ENCODE measurements around the gene PRXL2A.
A peak's percentile ranks its signal among the peaks of the same experiment; 100 is the strongest.

PRXL2A gene

DNA sequence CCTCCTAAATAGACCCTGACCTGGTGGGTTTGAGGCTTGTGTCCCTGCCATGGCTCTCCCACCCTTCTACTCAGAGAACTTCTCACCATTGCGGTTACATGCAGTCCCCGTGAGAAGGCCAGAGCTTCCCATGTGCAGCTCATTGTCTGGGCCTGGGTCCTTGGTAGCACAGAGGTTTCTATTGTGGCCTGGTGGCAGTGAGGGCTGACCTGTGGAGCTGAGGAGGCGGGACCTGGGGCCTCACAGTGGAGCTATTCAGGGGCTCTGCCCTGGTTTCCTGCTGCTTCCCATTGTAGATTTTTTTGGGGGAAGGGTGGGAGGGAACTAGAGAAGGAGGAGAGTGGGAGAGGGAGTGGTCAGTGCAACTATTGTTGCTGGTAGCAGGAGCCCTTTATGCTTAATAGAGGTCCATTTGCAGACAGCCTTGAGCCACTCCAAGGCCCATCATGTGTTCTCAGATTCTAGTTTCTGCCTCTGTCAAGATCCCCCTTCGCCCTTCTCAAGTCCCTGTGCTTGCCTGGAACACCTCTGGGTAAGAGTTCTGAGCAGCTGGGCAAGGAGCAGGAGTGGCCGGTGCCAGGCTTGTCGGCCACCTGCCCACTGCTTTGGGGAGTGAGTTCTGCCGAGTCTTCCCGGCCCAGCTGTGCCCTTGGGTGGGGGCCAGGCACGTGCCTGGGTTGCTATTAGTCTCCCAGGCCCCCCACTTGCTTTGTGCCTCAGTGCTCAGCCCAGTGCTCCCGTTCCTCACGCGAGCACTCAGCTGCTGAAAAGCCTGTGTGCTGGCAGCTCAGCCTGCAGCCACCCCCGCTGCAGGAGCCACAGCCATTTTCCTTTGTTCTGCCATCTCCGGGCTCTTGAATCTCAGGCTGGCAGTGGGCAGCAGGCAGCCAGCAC lies 56.5 kb downstream of the PRXL2A start:
- DNase-seq (ENCODE audit: insufficient read length, low spot score) (no peak), FAIRE-seq (no peak)
- TF ChIP-seq POLR2A (IDR thresholded peaks at IDR 0.05; ENCODE audit: low read depth, low read length), result no peak

DNA sequence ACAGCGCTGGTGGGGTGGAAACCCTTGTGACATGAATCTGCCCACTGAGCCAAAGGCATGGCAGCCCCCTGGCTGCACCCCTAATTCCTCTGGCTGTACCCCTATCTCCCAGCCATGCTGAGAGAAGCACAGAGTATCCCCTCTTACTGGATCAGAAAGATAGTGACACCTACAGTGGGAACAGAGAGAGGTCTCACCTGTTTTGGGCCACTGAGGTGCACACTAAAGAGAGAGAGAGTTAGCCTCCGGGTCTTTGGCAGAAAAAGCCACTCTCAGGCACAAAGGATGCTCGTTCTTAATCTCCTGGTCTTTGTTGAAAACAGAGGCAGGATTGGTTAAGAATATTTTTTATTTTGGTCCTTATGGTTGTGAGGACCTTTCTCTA lies 57.1 kb downstream of the PRXL2A start:
- FAIRE-seq (no peak), DNase-seq (ENCODE audit: insufficient read length, low spot score) (no peak)
- TF ChIP-seq POLR2A (IDR thresholded peaks at IDR 0.05; ENCODE audit: low read depth, low read length), result no peak

DNA sequence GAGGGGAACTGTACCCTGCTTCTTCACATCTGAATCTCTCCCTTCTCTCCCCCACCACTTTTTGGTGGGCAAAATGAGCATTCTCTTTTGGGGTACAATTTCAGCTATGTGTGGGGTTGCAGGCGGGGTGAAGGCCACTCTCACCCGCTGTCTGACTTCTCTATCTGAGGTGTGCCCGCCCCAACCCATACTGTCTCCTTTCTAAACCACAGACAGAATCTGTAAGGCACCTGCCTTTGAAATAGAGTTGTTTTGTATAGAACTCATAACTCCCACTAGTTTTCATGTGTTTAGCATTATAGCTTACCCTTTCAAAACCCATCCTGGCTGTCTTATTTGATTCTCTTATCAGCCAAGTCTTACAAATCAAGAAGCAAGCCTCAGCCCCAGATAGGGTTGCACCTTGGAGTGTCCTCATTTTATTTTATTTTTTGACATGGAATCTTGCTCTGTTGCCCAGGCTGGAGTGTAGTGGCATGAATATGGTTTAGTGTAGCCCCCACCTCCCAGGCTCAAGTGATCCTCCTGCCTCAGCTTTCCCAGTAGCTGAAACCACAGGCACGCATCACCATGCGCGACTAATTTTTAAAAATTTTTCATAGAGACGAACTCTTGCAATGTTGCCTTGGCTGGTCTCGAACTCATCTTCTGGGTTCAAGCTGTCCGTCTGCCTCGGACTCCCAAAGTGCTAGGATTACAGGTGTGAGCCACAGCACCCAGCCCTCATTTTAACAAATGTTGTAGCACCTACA lies 57.7 kb downstream of the PRXL2A start:
- no peak for DNase-seq (ENCODE audit: insufficient read length, low spot score)
- no peak for FAIRE-seq
- no peak for TF ChIP-seq POLR2A (IDR thresholded peaks at IDR 0.05; ENCODE audit: low read depth, low read length)

- TF ChIP-seq POLR2A (IDR thresholded peaks at IDR 0.05; ENCODE audit: low read depth, low read length), result no peak
- DNase-seq (ENCODE audit: insufficient read length, low spot score) (no peak), FAIRE-seq (no peak)
These were observed 58.5 kb downstream of the PRXL2A start for GRCh38 chr10:80466724-80467326.

DNA sequence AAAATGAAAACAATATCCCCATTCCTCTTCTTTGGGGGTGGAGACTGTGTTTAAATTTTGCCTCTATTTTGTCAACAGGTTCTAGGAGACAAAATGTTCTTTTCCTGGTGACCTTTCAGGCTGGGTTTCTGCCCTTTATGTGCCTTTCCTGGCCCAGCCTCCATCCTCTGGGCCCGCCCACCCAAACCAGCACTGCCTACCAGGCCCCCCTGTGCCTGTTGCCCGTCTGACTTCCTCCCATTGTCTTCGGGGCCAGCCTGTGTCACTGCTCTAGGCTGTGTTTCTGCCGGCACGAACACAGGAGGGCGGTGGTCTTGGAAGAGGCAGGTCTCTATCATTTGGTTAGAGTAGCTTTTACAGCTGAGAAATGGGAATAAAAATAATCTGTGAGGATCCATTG lies 59.7 kb downstream of the PRXL2A start:
- FAIRE-seq (no peak), DNase-seq (ENCODE audit: insufficient read length, low spot score) (no peak)
- TF ChIP-seq POLR2A (IDR thresholded peaks at IDR 0.05; ENCODE audit: low read depth, low read length), result no peak

DNA sequence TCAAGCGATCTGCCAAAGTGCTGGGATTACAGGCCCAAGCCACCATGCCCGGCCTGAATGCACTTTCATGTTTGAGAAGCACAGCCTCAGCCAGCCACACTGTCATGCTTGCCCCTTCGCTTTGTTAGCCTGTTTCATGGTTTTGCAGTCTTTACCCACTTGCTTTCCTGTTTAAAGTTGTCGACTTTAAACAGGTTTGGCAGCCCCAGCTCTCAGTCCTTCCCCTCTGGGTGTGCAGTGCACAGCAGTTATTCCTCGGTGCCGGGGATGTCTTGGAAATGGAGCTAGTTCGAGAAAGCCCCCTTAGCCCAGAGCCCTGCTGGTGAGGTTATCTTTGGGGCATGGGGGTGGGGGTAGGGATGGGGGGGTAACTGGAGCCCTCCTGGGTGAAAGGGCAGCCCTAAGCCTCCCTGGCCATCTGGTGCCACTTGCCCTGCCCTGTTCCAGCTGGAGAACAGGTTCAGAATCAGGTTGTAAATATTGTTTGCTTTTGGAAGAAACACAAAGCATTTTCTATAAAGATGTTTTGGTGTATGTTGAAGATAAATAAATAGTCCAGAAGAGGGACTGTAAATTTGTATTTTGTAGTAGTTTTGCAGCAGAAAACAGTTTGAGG lies 60.6 kb downstream of the PRXL2A start:
- DNase-seq (ENCODE audit: insufficient read length, low spot score), result no peak
- no peak for TF ChIP-seq POLR2A (IDR thresholded peaks at IDR 0.05; ENCODE audit: low read depth, low read length)
- no peak for FAIRE-seq

- TF ChIP-seq POLR2A (IDR thresholded peaks at IDR 0.05; ENCODE audit: low read depth, low read length), result no peak
- FAIRE-seq (no peak), DNase-seq (ENCODE audit: insufficient read length, low spot score) (no peak)
These were observed 61.9 kb downstream of the PRXL2A start for GRCh38 chr10:80470266-80470665.

- no peak for FAIRE-seq
- no peak for DNase-seq (ENCODE audit: insufficient read length, low spot score)
- TF ChIP-seq POLR2A (IDR thresholded peaks at IDR 0.05; ENCODE audit: low read depth, low read length), result no peak
These were observed 62.6 kb downstream of the PRXL2A start for GRCh38 chr10:80471001-80471400.

DNA sequence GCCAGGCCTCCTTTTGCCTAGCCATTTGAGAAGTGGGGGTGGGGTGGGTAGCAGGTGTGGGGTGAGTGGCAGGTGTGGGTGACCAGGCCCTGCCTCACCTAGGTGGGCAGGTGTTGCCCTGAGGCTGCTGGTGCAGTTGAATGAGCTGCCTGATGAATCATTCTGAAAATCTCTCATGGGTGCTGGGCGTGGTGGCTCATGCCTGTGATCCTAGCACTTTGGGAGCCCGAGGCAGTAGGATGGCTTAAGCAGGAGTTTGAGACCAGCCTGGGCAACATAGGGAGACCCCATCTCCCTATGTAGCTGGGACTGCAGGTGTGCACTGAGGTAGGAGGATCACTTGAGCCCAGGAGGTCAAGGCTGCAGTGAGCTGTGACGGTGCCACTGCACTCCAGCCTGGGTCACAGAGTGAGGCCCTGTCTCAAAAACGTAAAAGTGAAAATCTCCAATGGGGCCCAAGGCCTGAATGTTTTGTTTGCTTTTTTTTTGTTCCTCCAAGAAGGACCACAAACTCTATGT lies 63.4 kb downstream of the PRXL2A start:
- FAIRE-seq, result peak; percentile 91
- TF ChIP-seq POLR2A (IDR thresholded peaks at IDR 0.05; ENCODE audit: low read depth, low read length), result no peak

DNA sequence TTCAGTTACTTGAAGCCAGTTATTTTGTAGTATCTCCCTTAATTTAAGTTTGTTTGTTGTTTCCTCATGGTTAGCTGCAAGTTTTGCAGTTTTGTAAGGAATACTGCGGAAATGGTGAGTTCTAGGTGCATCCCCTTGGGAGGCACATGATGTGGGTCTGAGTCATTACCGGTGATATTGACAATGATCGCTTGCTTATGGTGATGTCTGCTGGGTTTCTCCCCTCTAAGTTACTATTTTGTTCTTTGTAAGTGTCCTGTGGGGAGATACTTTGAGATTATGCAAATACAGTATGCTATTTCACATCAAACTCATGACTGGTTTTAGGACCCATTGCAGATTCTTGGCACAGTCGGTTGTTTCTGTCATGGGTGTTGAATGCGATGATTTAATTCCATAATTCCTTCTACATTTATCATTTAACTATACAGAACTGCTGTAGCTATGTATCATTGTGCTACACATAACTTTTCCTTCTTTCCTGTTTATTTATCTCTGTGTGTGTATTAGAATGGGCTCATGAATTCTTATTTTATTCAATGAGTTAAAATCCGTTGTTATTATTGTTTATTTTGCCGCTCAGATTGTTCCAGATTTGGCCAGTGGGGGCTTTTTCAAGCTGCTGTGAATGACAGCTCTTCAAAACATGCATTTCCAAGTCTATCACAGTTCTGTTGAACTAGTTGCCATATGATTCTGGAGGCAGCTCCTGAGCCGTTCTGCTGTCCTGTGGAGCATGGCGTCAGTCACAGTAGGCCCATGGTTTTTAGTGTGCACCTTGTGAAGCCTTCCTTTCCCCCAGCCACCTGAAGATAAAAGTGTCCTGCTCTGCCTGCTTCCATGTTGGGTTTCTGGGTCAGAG lies 64.1 kb downstream of the PRXL2A start:
- FAIRE-seq (peak; percentile 98), DNase-seq (ENCODE audit: insufficient read length, low spot score) (peak; percentile 59)
- no peak for TF ChIP-seq POLR2A (IDR thresholded peaks at IDR 0.05; ENCODE audit: low read depth, low read length)

More for the DNA sequence above, 63.4 kb downstream of the PRXL2A start:
- DNase-seq (ENCODE audit: insufficient read length, low spot score), result peak; percentile 50

DNA sequence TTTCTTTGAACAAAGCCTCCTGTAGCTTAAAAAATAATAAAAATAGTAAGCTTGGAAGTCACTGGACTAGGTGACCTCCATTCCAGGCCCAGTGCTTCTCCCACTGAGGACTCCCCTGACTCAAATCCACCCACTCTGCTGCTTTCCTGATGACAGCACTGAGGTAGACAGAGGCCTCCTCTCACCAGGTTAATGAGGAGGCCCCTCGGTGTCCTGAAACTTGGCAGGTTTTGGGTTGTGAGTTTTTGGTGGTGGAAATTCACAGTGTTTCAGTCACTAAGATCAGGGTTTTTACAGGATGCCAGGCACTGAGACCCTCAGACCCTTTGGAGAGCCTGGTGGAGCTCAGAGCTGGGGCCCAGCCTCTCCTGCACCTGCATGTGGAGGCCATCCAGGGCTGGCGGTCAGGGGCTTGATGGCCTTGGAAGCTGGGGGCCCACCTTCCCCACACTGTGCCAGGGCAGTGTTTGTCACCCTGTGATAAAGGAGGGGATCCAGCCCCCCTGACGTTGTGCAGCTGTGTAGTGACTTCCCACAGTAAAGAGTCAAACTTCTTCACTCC lies 64.8 kb downstream of the PRXL2A start:
- no peak for FAIRE-seq
- TF ChIP-seq POLR2A (IDR thresholded peaks at IDR 0.05; ENCODE audit: low read depth, low read length), result no peak

GRCh38 chr10:80473692-80474596 lies 65.6 kb downstream of the PRXL2A start:
- no peak for FAIRE-seq
- no peak for DNase-seq (ENCODE audit: insufficient read length, low spot score)
- no peak for TF ChIP-seq POLR2A (IDR thresholded peaks at IDR 0.05; ENCODE audit: low read depth, low read length)

More for the DNA sequence above, 64.8 kb downstream of the PRXL2A start:
- no peak for DNase-seq (ENCODE audit: insufficient read length, low spot score)
